ENCODE results near the gene SKIC8.

The SKIC8 gene

DNA sequence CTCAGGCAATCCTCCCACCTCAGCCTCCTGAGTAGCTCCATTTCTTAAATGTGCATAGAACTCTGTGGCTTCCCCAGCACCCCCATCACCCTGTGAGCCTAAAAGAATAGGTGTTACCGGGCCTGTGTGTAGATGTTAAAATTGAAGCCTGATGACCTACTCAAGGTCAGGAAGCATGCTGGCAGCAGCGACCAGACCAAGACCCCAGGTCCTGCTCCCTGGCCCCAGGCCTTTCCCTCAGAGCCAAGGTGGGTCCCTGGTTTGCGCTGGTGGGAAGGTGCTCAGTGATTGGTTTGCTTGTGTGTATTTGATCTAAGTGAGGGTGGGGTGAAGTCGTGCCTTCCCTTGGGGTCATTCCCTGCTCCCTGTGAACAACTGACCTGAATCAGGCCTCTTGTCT, 22.4 kb upstream of the SKIC8 start:
- no peak for DNase-seq (ENCODE audit: low spot score)

GRCh38 chr15:78321041-78321570, 21.7 kb upstream of the SKIC8 start:
- no peak for DNase-seq (ENCODE audit: low spot score)

GRCh38 chr15:78320183-78320582, 20.8 kb upstream of the SKIC8 start:
- DNase-seq (ENCODE audit: low spot score), result no peak

GRCh38 chr15:78319588-78319987, 20.2 kb upstream of the SKIC8 start:
- DNase-seq (ENCODE audit: low spot score), result no peak

DNA sequence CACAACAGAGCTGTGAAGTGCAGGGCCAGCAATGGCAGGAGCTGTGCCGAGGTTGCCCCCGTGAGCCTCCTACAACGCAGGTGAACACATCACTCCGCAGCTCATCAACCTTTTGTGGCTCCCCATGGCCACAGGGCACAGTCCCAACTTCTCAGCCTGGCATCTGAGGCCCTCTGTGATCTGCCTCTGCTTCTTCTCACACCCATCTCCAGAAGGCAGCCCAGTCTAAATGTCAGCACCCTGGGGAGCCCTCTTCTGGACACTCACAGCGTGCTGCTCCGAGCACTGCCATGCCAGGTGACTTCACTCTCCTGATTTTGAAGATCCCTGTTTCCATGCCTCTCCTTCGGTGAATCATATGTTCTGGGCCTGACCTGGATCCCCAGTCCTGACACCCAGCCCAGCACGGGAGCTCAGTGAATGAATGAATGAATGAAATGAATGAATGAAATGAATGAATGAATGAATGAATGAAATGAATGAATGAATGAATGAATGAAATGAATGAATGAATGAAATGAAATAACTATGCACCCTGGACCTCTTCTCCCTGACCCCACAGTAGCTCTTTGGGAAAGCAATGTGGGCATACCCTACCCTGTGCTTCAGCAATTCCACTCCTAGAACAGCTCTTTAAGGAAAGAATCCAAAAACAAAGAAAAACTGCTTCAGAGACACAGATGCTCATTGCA, 17.9 kb upstream of the SKIC8 start:
- no peak for DNase-seq (ENCODE audit: low spot score)

GRCh38 chr15:78316283-78317083, 17.1 kb upstream of the SKIC8 start:
- DNase-seq (ENCODE audit: low spot score), result no peak

GRCh38 chr15:78315686-78316282, 16.4 kb upstream of the SKIC8 start:
- DNase-seq (ENCODE audit: low spot score), result peak; percentile 67

GRCh38 chr15:78314181-78314581, 14.8 kb upstream of the SKIC8 start:
- DNase-seq (ENCODE audit: low spot score), result no peak

GRCh38 chr15:78313383-78313782, 14.0 kb upstream of the SKIC8 start:
- DNase-seq (ENCODE audit: low spot score), result no peak

DNA sequence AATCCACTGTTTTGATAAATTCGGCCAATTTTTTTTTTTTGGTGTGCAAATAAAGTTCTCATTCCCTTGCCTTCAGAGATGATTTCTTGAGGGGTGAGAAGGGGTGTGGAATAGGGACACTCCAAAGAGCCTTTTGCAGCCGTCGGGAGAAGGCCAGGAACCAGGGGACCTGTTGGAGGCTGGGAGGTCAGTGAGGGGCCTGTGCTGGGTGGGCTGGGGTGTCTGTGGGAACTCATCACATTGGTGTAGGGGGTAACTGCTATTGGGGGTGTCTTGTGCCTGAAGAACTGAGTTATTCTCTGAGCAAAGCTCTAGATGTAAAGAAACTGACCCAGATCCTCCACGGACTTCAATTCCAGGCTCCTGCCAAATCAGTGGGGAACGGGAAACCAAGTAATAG, 13.5 kb upstream of the SKIC8 start:
- no peak for DNase-seq (ENCODE audit: low spot score)

DNA sequence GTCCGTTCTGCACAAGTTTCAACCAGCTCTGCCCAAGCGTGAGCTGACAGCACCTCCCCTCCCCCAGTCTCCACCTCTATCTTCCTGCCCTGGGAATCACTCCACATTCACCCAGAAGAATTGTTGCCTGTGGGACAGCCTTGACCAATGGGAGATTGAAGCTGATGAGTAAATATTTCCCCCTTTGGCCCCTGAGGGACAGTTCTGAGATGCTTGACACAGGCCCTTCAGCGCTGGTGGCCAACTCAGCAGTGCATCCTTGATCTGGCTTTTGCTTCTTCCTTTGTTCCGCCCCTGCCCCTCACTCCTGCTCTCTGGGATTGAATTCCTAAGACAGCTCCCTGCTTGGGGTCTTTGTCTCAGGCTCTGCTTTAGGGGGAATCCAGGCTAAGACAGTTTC, 13.1 kb upstream of the SKIC8 start:
- DNase-seq (ENCODE audit: low spot score), result peak; percentile 50

GRCh38 chr15:78311292-78311691, 11.9 kb upstream of the SKIC8 start:
- DNase-seq (ENCODE audit: low spot score), result no peak

GRCh38 chr15:78308422-78309032, 9.1 kb upstream of the SKIC8 start:
- DNase-seq (ENCODE audit: low spot score), result peak; percentile 89

GRCh38 chr15:78307976-78308375, 8.6 kb upstream of the SKIC8 start:
- DNase-seq (ENCODE audit: low spot score), result no peak

GRCh38 chr15:78306176-78306774, 6.9 kb upstream of the SKIC8 start:
- DNase-seq (ENCODE audit: low spot score), result no peak

DNA sequence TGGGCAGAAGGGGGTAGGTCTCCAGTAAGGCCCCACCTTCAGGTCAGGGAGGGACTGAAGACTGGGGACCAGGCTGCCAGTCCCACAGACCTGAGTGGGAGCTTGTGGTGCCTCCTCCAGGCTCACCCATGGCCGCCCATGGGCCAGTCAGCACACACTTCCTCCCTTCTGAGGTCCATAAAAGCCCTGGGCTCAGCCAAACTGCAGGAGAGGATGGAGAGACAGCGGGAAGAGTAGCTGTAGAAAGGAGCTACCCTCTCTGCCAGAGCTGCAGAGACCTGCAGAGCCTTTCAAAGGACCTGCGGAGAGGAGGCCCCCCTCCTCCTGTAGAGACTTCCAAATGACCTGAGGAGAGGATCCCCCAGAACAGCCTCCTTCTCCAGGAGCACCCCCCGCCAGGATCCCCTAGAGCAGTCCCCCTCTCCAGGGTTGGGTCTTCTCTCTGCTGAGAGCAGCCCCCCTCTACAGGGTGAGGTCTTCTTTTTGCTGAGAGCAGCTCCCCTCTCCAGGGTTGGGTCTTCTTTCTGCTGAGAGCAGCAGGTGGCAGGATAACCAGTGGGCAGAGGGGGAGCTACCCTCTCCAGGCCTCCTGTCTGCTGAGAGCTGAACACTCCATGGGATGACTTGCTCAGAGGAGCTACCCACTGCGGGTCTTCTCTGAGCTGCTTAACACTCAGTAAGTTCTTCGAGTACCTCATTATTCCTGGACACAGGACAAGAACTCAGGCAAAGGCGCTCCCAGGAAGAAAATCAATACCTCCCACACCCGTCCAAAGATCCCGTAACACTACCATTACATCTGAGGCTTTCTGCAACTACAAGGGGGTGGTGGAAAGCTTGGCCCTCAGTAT, 5.0 kb upstream of the SKIC8 start:
- no peak for DNase-seq (ENCODE audit: low spot score)

GRCh38 chr15:78302579-78303312, 3.3 kb upstream of the SKIC8 start:
- DNase-seq (ENCODE audit: low spot score), result no peak

GRCh38 chr15:78301828-78302227, 2.4 kb upstream of the SKIC8 start:
- no peak for DNase-seq (ENCODE audit: low spot score)

- no peak for DNase-seq (ENCODE audit: low spot score)
These were observed 1.9 kb upstream of the SKIC8 start for GRCh38 chr15:78301326-78301725.

- DNase-seq (ENCODE audit: low spot score), result no peak
These were observed 7.2 kb downstream of the SKIC8 start for GRCh38 chr15:78292219-78292618.

Measured in iPS-NIHi11 (cell line).